D721Med (cell line): ENCODE data around the gene TMEM259.

ENCODE experiments used
- DNase-seq: peaks from one replicate; pipeline ENCODE4 v3.0.0; 2011; ENCODE audit warnings: low spot score; ENCODE audit not compliant: insufficient read length
- FAIRE-seq: peaks from 2 replicates; lab custom pipeline; 2011; peaks lifted over from hg19 to GRCh38; lab: Jason Lieb, UNC
- CTCF ChIP-seq: IDR thresholded peaks from 2 replicates; pipeline ENCODE4 v1.5.1; 2012; ENCODE audit warnings: mild to moderate bottlenecking, control low read depth; ENCODE audit not compliant: insufficient read depth; ENCODE audit errors: missing control alignments

TMEM259 gene

GRCh38 chr19:1020868-1021425 is at the start of gene TMEM259:
TMEM259 (minus strand) TSS chr19:1021123; CDS start chr19:1020996, 127 bp downstream.
- FAIRE-seq = no peak
- no peak for TF ChIP-seq CTCF

GRCh38 chr19:1070576-1070930 is 49.6 kb upstream of the TMEM259 start:
- TF ChIP-seq CTCF = no peak
- FAIRE-seq (no peak), DNase-seq (no peak)

More at GRCh38 chr19:1020868-1021425, at the start of gene TMEM259:
- DNase-seq = peak; percentile 96

- TF ChIP-seq CTCF = no peak
- DNase-seq (no peak), FAIRE-seq (no peak)
Observed at GRCh38 chr19:1069009-1069779, 48.3 kb upstream of the TMEM259 start.

GRCh38 chr19:1068009-1069001 is 47.4 kb upstream of the TMEM259 start:
- DNase-seq = no peak
- no peak for TF ChIP-seq CTCF
- FAIRE-seq = no peak

GRCh38 chr19:1067341-1067957 is 46.5 kb upstream of the TMEM259 start:
- TF ChIP-seq CTCF = no peak
- DNase-seq (no peak), FAIRE-seq (no peak)

GRCh38 chr19:1066748-1067340 is 45.9 kb upstream of the TMEM259 start, which contains the start of gene ARHGAP45:
ARHGAP45 (plus strand) TSS chr19:1067167; CDS start chr19:1067406, 239 bp downstream.
- TF ChIP-seq CTCF = no peak
- FAIRE-seq (no peak), DNase-seq (no peak)
